Measurements from ENCODE around the gene ISYNA1.

The ISYNA1 gene

GRCh38 chr19:18429717-18430416 is 8.1 kb downstream of the ISYNA1 start:
- no peak overlapping the region for H3K9ac ChIP-seq (ENCODE audit: low read length in 2 of 2)

GRCh38 chr19:18428787-18429674 is 8.9 kb downstream of the ISYNA1 start:
- peak overlapping the region in 1 of 2 donors; percentile 38 for H3K9ac ChIP-seq (ENCODE audit: low read length in 2 of 2)
- H3K36me3 ChIP-seq (ENCODE audit: control insufficient read depth in 2 of 2, insufficient read depth in 2 of 2, low read length in 2 of 2), result no peaks in the 10 kb centered on the region
- H3K4me1 ChIP-seq (ENCODE audit: control insufficient read depth, insufficient read depth, low read length), result peaks cover 51% of the 10 kb centered on the region
- H3K9me3 ChIP-seq (ENCODE audit: control insufficient read depth in 2 of 2, low read length in 2 of 2), result no peaks in the 10 kb centered on the region
- no peaks in the 10 kb centered on the region for H3K27me3 ChIP-seq (ENCODE audit: control insufficient read depth in 1 of 2, insufficient read depth in 2 of 2, low read length in 2 of 2)
- H3K27ac ChIP-seq (ENCODE audit: low read length), result no peak overlapping the region
- H3K4me3 ChIP-seq (ENCODE audit: low read length in 2 of 2), result peak overlapping the region; percentile 40 to 63

More at GRCh38 chr19:18429717-18430416, 8.1 kb downstream of the ISYNA1 start:
- Histone ChIP-seq H3K27me3 (ENCODE audit: control insufficient read depth in 1 of 2, insufficient read depth in 2 of 2, low read length in 2 of 2) (peaks cover 0 to 4% of the 10 kb centered on the region in 2 donors), H3K4me3 (ENCODE audit: low read length in 2 of 2) (peak overlapping the region in 1 of 2 donors; percentile 63), H3K4me1 (ENCODE audit: control insufficient read depth, insufficient read depth, low read length) (peaks cover 53% of the 10 kb centered on the region), H3K9me3 (ENCODE audit: control insufficient read depth in 2 of 2, low read length in 2 of 2) (no peaks in the 10 kb centered on the region), H3K27ac (ENCODE audit: low read length) (no peak overlapping the region), H3K36me3 (ENCODE audit: control insufficient read depth in 2 of 2, insufficient read depth in 2 of 2, low read length in 2 of 2) (no peaks in the 10 kb centered on the region)

DNA sequence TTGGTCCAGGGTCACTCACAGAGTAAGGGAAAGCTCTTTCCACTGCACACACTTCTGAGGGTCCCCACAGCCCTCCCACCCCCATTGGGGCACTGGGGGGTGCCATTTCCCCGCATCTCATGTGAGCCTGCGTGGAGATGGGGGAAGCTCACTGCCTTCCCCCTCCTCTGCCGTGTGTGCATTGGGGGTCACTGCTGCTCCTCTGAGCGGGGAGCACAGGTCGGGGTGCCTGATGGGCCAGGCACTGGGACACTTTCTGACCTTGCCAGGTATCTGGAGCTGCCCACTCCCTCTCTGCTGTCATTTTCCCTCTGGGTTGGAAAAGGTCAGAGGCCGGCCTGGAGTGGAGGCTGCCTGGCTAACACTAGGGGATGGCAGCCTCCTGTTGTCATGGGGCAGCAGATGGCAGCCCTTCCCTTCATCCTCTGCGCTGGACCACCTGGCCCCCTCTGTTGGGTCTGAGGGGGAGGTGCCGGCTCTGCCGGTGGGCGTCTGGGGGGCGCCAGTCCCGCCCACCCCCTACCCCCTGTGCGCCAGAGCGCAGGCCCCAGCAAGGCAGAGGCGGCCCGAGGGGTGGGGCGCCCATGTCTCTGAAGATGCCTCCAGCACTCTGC is 9.7 kb downstream of the ISYNA1 start:
- Histone ChIP-seq H3K36me3 (ENCODE audit: control insufficient read depth in 2 of 2, insufficient read depth in 2 of 2, low read length in 2 of 2) (no peaks in the 10 kb centered on the region), H3K27me3 (ENCODE audit: control insufficient read depth in 1 of 2, insufficient read depth in 2 of 2, low read length in 2 of 2) (no peaks in the 10 kb centered on the region), H3K9ac (ENCODE audit: low read length in 2 of 2) (no peak overlapping the region), H3K27ac (ENCODE audit: low read length) (no peak overlapping the region), H3K9me3 (ENCODE audit: control insufficient read depth in 2 of 2, low read length in 2 of 2) (no peaks in the 10 kb centered on the region), H3K4me1 (ENCODE audit: control insufficient read depth, insufficient read depth, low read length) (peaks cover 53% of the 10 kb centered on the region), H3K4me3 (ENCODE audit: low read length in 2 of 2) (peak overlapping the region in 1 of 2 donors; percentile 63)

DNA sequence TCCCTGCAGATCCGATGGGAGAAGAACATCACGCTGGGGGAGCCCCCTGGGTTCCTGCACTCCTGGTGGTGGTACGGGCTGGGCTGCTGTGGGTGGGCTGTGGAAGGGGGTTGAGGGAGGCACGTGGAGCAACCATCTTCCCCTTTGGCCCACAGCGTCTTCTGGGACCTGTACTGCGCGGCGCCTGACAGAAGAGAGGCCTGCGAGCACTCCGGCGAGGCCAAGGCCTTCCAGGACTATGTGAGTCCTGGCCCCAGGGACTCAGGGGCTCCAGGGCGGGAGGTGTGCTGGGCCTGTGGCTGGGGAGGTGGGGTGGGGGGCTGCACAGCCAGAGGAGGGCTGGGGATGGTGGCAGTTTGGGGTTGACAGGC is 10.2 kb downstream of the ISYNA1 start:
- no peaks in the 10 kb centered on the region for H3K36me3 ChIP-seq (ENCODE audit: control insufficient read depth in 2 of 2, insufficient read depth in 2 of 2, low read length in 2 of 2)
- no peaks in the 10 kb centered on the region for H3K9me3 ChIP-seq (ENCODE audit: control insufficient read depth in 2 of 2, low read length in 2 of 2)
- no peak overlapping the region for H3K9ac ChIP-seq (ENCODE audit: low read length in 2 of 2)
- peaks cover 50% of the 10 kb centered on the region for H3K4me1 ChIP-seq (ENCODE audit: control insufficient read depth, insufficient read depth, low read length)
- H3K27me3 ChIP-seq (ENCODE audit: control insufficient read depth in 1 of 2, insufficient read depth in 2 of 2, low read length in 2 of 2), result no peaks in the 10 kb centered on the region
- H3K4me3 ChIP-seq (ENCODE audit: low read length in 2 of 2), result no peak overlapping the region
- no peak overlapping the region for H3K27ac ChIP-seq (ENCODE audit: low read length)

DNA sequence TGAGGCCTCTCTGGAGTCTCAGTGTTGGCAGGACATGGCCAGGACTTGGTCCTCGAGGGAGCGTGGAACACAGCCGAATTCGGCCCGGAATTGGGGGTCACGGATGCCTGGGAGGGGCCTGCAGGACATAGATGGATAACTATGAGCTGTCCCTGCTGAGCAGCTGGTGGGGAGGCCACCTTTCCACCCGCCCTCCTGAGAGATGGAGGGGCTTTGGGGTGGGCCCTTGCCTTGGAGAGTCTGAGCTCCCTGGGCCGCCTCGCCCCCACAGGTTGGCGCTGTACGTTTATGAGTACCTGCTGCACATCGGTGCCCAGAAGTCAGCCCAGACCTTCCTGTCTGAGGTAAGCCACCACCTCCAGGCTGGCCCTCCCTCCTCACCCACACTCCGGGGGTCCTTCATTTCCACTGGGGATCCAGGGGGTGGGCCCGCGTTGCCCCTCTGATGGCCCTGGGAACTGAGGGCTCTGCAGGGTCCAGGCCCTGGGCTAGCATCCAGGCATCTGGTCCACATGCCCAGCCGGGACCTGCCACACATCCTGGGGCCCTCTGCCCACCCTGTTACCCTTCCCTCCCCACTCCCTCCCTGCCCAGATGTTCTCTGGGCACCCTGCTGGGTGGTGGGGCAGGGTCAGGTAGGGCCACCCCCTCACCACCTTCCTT is 10.7 kb downstream of the ISYNA1 start:
- no peaks in the 10 kb centered on the region for H3K27me3 ChIP-seq (ENCODE audit: control insufficient read depth in 1 of 2, insufficient read depth in 2 of 2, low read length in 2 of 2)
- no peak overlapping the region for H3K9ac ChIP-seq (ENCODE audit: low read length in 2 of 2)
- no peak overlapping the region for H3K4me3 ChIP-seq (ENCODE audit: low read length in 2 of 2)
- no peak overlapping the region for H3K27ac ChIP-seq (ENCODE audit: low read length)
- no peaks in the 10 kb centered on the region for H3K36me3 ChIP-seq (ENCODE audit: control insufficient read depth in 2 of 2, insufficient read depth in 2 of 2, low read length in 2 of 2)
- H3K4me1 ChIP-seq (ENCODE audit: control insufficient read depth, insufficient read depth, low read length), result peaks cover 48% of the 10 kb centered on the region
- no peaks in the 10 kb centered on the region for H3K9me3 ChIP-seq (ENCODE audit: control insufficient read depth in 2 of 2, low read length in 2 of 2)

DNA sequence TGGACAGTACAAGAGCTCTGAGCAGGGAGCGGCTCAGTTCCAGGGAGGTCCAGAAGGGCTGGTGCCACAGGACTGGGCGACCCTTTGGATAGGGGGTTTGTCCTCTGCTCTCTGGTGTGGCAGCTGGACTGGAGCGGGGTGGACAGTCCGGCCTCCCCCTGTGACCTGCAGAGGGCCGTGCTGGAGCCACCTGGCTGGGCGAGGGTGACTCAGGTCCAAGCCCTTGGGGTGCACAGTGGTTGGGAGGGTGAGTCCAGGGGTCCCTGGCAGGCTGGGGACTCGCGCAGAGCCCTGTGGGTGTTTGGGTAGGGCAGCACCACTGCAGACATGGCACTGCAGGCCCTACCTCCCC is 11.5 kb downstream of the ISYNA1 start:
- no peaks in the 10 kb centered on the region for H3K9me3 ChIP-seq (ENCODE audit: control insufficient read depth in 2 of 2, low read length in 2 of 2)
- peaks cover 50% of the 10 kb centered on the region for H3K4me1 ChIP-seq (ENCODE audit: control insufficient read depth, insufficient read depth, low read length)
- H3K27ac ChIP-seq (ENCODE audit: low read length), result peak overlapping the region; percentile 67
- no peaks in the 10 kb centered on the region for H3K27me3 ChIP-seq (ENCODE audit: control insufficient read depth in 1 of 2, insufficient read depth in 2 of 2, low read length in 2 of 2)
- peak overlapping the region; percentile 9 to 42 for H3K9ac ChIP-seq (ENCODE audit: low read length in 2 of 2)
- no peak overlapping the region for H3K4me3 ChIP-seq (ENCODE audit: low read length in 2 of 2)
- no peaks in the 10 kb centered on the region for H3K36me3 ChIP-seq (ENCODE audit: control insufficient read depth in 2 of 2, insufficient read depth in 2 of 2, low read length in 2 of 2)

DNA sequence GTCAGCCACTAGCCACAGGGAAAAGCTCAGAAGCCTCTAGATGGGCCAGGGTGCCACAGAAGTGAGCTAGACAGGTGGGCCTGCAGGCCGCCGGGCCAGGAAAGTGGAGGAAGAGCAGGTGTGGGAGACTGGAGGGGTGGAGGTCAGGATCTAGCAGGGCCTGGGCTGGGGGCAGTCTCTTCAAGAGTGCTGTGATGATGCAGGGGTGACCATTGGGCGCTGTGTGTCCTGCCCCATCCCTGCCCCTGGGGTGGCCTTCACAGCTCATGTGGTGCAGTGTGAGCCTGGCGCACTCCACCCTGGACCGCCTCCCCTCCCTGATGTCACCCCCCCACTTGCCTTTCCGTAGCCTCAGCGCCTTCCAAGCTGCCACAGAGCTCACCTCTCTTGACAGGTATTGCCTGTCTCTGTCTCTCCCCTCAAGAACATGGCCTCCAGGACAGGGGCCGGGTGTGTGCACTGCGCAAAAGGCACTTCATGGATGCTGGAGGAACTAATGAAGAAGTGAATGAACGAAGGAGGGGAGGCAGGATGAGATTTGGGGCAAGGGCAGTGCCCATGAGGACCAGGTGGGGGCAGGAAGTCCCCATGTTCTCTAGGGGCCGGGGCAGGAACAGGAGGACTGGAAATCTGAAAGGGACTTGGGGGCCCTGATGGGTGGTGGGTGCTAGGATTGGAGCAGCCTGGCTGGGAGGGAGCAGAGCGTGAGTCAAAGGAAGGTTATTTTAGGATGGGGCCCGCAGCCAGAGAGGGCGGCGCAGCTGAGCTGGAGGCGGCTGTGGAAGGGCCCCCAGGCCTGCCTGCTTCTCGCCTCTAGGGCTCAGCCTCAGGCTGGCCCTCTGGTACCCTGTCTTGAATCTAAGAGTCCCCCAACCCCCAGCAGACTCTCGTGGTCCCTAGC is 12.2 kb downstream of the ISYNA1 start:
- Histone ChIP-seq H3K9me3 (ENCODE audit: control insufficient read depth in 2 of 2, low read length in 2 of 2) (no peaks in the 10 kb centered on the region), H3K36me3 (ENCODE audit: control insufficient read depth in 2 of 2, insufficient read depth in 2 of 2, low read length in 2 of 2) (no peaks in the 10 kb centered on the region), H3K4me1 (ENCODE audit: control insufficient read depth, insufficient read depth, low read length) (peaks cover 57% of the 10 kb centered on the region), H3K4me3 (ENCODE audit: low read length in 2 of 2) (peak overlapping the region in 1 of 2 donors; percentile 54), H3K9ac (ENCODE audit: low read length in 2 of 2) (peak overlapping the region; percentile 9 to 42), H3K27ac (ENCODE audit: low read length) (peak overlapping the region; percentile 67), H3K27me3 (ENCODE audit: control insufficient read depth in 1 of 2, insufficient read depth in 2 of 2, low read length in 2 of 2) (no peaks in the 10 kb centered on the region)

- no peak overlapping the region for H3K4me3 ChIP-seq (ENCODE audit: low read length in 2 of 2)
- no peaks in the 10 kb centered on the region for H3K36me3 ChIP-seq (ENCODE audit: control insufficient read depth in 2 of 2, insufficient read depth in 2 of 2, low read length in 2 of 2)
- H3K4me1 ChIP-seq (ENCODE audit: control insufficient read depth, insufficient read depth, low read length), result peaks cover 62% of the 10 kb centered on the region
- H3K9ac ChIP-seq (ENCODE audit: low read length in 2 of 2), result no peak overlapping the region
- peak overlapping the region; percentile 67 for H3K27ac ChIP-seq (ENCODE audit: low read length)
- no peaks in the 10 kb centered on the region for H3K9me3 ChIP-seq (ENCODE audit: control insufficient read depth in 2 of 2, low read length in 2 of 2)
- H3K27me3 ChIP-seq (ENCODE audit: control insufficient read depth in 1 of 2, insufficient read depth in 2 of 2, low read length in 2 of 2), result no peaks in the 10 kb centered on the region
These were observed 12.9 kb downstream of the ISYNA1 start for GRCh38 chr19:18424890-18425514.

- H3K4me3 ChIP-seq (ENCODE audit: low read length in 2 of 2), result no peak overlapping the region
- H3K27me3 ChIP-seq (ENCODE audit: control insufficient read depth in 1 of 2, insufficient read depth in 2 of 2, low read length in 2 of 2), result no peaks in the 10 kb centered on the region
- H3K9ac ChIP-seq (ENCODE audit: low read length in 2 of 2), result no peak overlapping the region
- H3K4me1 ChIP-seq (ENCODE audit: control insufficient read depth, insufficient read depth, low read length), result peaks cover 60% of the 10 kb centered on the region
- H3K27ac ChIP-seq (ENCODE audit: low read length), result no peak overlapping the region
- H3K36me3 ChIP-seq (ENCODE audit: control insufficient read depth in 2 of 2, insufficient read depth in 2 of 2, low read length in 2 of 2), result no peaks in the 10 kb centered on the region
- H3K9me3 ChIP-seq (ENCODE audit: control insufficient read depth in 2 of 2, low read length in 2 of 2), result no peaks in the 10 kb centered on the region
These were observed 13.6 kb downstream of the ISYNA1 start for GRCh38 chr19:18424122-18424889.
